GM23338 (cell line): ENCODE data around the gene VEPH1. TPM values are rescaled to one million over a fixed set of nuclear protein-coding genes. Genes with fewer than 3 reads are reported as not detected.

ENCODE experiments used
- ATAC-seq: fragments of 200-7000 bp; cut with Tn5 transposase; 3 replicates; pipeline ENCODE4 v1.9.1; 2020
- DNase-seq: peaks from one replicate; pipeline ENCODE4 v3.0.0-alpha.2; 2015; ENCODE audit warnings: low spot score
- H2AFZ ChIP-seq: fragments of 200-600 bp; sonication (generic); 2 replicates; pipeline ENCODE4 v1.8.0; 2016; ENCODE audit warnings: antibody characterized with exemption, mild to moderate bottlenecking, moderate library complexity
- H3F3A ChIP-seq: fragments of 200-600 bp; sonication (generic); replicated peaks from 2 replicates; pipeline ENCODE4 v1.8.0; 2017; ENCODE audit warnings: antibody characterized with exemption, mixed run types, low read depth
- H3K27ac ChIP-seq: fragments of 200-600 bp; sonication (generic); 2 replicates; pipeline ENCODE4 v1.6.1; 2016; ENCODE audit warnings: low read depth
- H3K27me3 ChIP-seq: fragments of 200-600 bp; sonication (generic); 2 replicates; pipeline ENCODE4 v1.8.0; 2016; ENCODE audit warnings: mild to moderate bottlenecking, mixed run types, moderate library complexity; ENCODE audit not compliant: insufficient read depth
- H3K36me3 ChIP-seq: fragments of 200-600 bp; sonication (generic); 2 replicates; pipeline ENCODE4 v1.8.0; 2016; ENCODE audit warnings: mild to moderate bottlenecking; ENCODE audit not compliant: insufficient read depth
- H3K4me1 ChIP-seq: fragments of 200-600 bp; sonication (generic); 2 replicates; pipeline ENCODE4 v1.8.0; 2016; ENCODE audit warnings: mild to moderate bottlenecking, moderate library complexity; ENCODE audit not compliant: insufficient read depth
- H3K4me2 ChIP-seq: fragments of 200-600 bp; sonication (generic); 2 replicates; pipeline ENCODE4 v1.7.1; 2017; ENCODE audit warnings: mixed run types
- H3K4me3 ChIP-seq: fragments of 200-600 bp; sonication (generic); 2 replicates; pipeline ENCODE4 v1.6.1; 2016; ENCODE audit warnings: mixed run types
- H3K79me2 ChIP-seq: fragments of 200-600 bp; sonication (generic); replicated peaks from 2 replicates; pipeline ENCODE4 v1.8.0; 2017; ENCODE audit warnings: mild to moderate bottlenecking; ENCODE audit not compliant: insufficient read depth
- H3K9me2 ChIP-seq: fragments of 200-600 bp; sonication (generic); 2 replicates; pipeline ENCODE4 v1.8.0; 2017; ENCODE audit not compliant: insufficient read depth
- H4K20me1 ChIP-seq: fragments of 200-600 bp; sonication (generic); replicated peaks from 2 replicates; pipeline ENCODE4 v1.8.0; 2017; ENCODE audit warnings: mild to moderate bottlenecking; ENCODE audit not compliant: insufficient read depth
- H3K27ac Mint-ChIP-seq: 2 replicates; pipeline ENCODE4 v1.8.0; 2020; ENCODE audit warnings: inconsistent platforms, mild to moderate bottlenecking, moderate library complexity, mixed read lengths
- H3K27me3 Mint-ChIP-seq: 3 replicates; pipeline ENCODE4 v1.8.0; 2022; ENCODE audit warnings: low read depth, mild to moderate bottlenecking, moderate library complexity, mixed read lengths, inconsistent platforms; ENCODE audit not compliant: insufficient read depth, poor library complexity
- H3K36me3 Mint-ChIP-seq: 3 replicates; pipeline ENCODE4 v1.8.0; 2021; ENCODE audit warnings: low read depth, mild to moderate bottlenecking, inconsistent platforms, moderate library complexity, mixed read lengths
- H3K4me1 Mint-ChIP-seq: 3 replicates; pipeline ENCODE4 v1.8.0; 2020; ENCODE audit warnings: mild to moderate bottlenecking, inconsistent platforms, mixed read lengths
- H3K4me3 Mint-ChIP-seq: 3 replicates; pipeline ENCODE4 v1.8.0; 2021; ENCODE audit warnings: moderate library complexity, mild to moderate bottlenecking, inconsistent platforms, mixed read lengths
- H3K9me3 Mint-ChIP-seq: 3 replicates; pipeline ENCODE4 v1.8.0; 2020; ENCODE audit warnings: moderate library complexity, mild to moderate bottlenecking, inconsistent platforms, mixed read lengths
- CREB1 ChIP-seq: fragments of 250-450 bp; sonication (Bioruptor Pico); IDR thresholded peaks from 2 replicates; pipeline ENCODE4 v1.5.0; 2020; ENCODE audit warnings: low read depth, mild to moderate bottlenecking, moderate library complexity
- EZH2 ChIP-seq: fragments of 200-600 bp; sonication (generic); IDR thresholded peaks from one replicate; pipeline ENCODE4 v1.8.0; 2017; ENCODE audit warnings: antibody characterized with exemption, mild to moderate bottlenecking, low read depth; ENCODE audit not compliant: unreplicated experiment
- JUNB ChIP-seq: IDR thresholded peaks from one replicate; pipeline ENCODE4 v1.6.1; 2016; ENCODE audit warnings: antibody characterized with exemption; ENCODE audit not compliant: unreplicated experiment
- NANOG ChIP-seq: IDR thresholded peaks from 2 replicates; pipeline ENCODE4 v1.6.1; 2016; ENCODE audit warnings: antibody characterized with exemption, borderline replicate concordance
- POLR2AphosphoS5 ChIP-seq: IDR thresholded peaks from 2 replicates; pipeline ENCODE4 v1.6.1; 2016; ENCODE audit warnings: antibody characterized with exemption, low read depth
- STAT1 ChIP-seq: IDR thresholded peaks from one replicate; pipeline ENCODE4 v1.6.1; 2016; ENCODE audit warnings: antibody characterized with exemption; ENCODE audit not compliant: unreplicated experiment
- ZNF114 ChIP-seq: fragments of 250-450 bp; sonication (Bioruptor Pico); IDR thresholded peaks from 2 replicates; pipeline ENCODE4 v1.5.0; 2020; ENCODE audit warnings: mild to moderate bottlenecking, moderate library complexity
- ZNF331 ChIP-seq: fragments of 250-450 bp; sonication (Bioruptor Pico); IDR thresholded peaks from 2 replicates; pipeline ENCODE4 v1.5.0; 2020; ENCODE audit warnings: low read depth, mild to moderate bottlenecking, moderate library complexity
- polyA plus RNA-seq: library from polyadenylated mRNA; unstranded; fragments of >200 nt; fragmentation: Nextera tagmentation; extraction: Ambion mirVana; gene quantifications from 2 replicates; pipeline ENCODE4 v1.2.1, GENCODE V29; 2016
- total RNA-seq: library from RNA; depleted of rRNA; stranded (reverse); fragments of >200 nt; shearing (Covaris generic); gene quantifications from 2 replicates; pipeline ENCODE4 v1.2.3, GENCODE V29; 2014
- TF ChIP-seq, protein P1 (sequence below): IDR thresholded peaks from one replicate; pipeline ENCODE4 v1.6.1; 2018; ENCODE audit warnings: antibody characterized with exemption; ENCODE audit not compliant: unreplicated experiment
- TF ChIP-seq, protein P2 (sequence below): fragments of 250-450 bp; sonication (Bioruptor Pico); IDR thresholded peaks from 2 replicates; pipeline ENCODE4 v1.5.0; 2020; ENCODE audit warnings: mild to moderate bottlenecking, moderate library complexity
- TF ChIP-seq, protein P3 (sequence below), 2 experiments: fragments of 200-600 bp in 1 of 2; sonication (generic) in 1 of 2; conservative IDR thresholded peaks; 2 replicates each; pipeline versions ENCODE4 v1.5.1 to v1.6.1; 2016 to 2017; ENCODE audit warnings: antibody characterized with exemption in 2 of 2, low read depth in 2 of 2, mild to moderate bottlenecking in 2 of 2, moderate library complexity in 1 of 2

The VEPH1 gene
- total and polyA plus RNA-seq, 2 experiments from 2014 or later = 15.4 to 33.8 TPM

- H3K27me3 ChIP-seq = no peaks in the 10 kb centered on the region
Observed at GRCh38 chr3:157465741-157466140, 37.5 kb downstream of the VEPH1 start.

GRCh38 chr3:157464321-157464720 is 38.9 kb downstream of the VEPH1 start:
- H3K27ac Mint-ChIP-seq = no peak overlapping the region
- Histone ChIP-seq H4K20me1 (no peaks in the 10 kb centered on the region), H3K4me1 (no peaks in the 10 kb centered on the region), H3K27me3 (no peaks in the 10 kb centered on the region), H3K36me3 (no peaks in the 10 kb centered on the region), H3K27ac (no peak overlapping the region), H3K4me3 (no peak overlapping the region), H2AFZ (no peak overlapping the region), H3F3A (no peaks in the 10 kb centered on the region), H3K79me2 (no peaks in the 10 kb centered on the region), H3K9me2 (no peaks in the 10 kb centered on the region), H3K4me2 (no peak overlapping the region)
- no peaks in the 10 kb centered on the region; the same call in 2 of the 3 replicates for H3K4me1 Mint-ChIP-seq
- no peak overlapping the region for H3K4me3 Mint-ChIP-seq
- H3K9me3 Mint-ChIP-seq = no peaks in the 10 kb centered on the region
- TF ChIP-seq JUNB (no peak), ZNF114 (CRISPR knock-in tag) (no peak), EZH2 (no peak), CREB1 (CRISPR knock-in tag) (no peak), ZNF331 (CRISPR knock-in tag) (no peak), STAT1 (no peak), NANOG (no peak), POLR2AphosphoS5 (no peak)
- TF ChIP-seq, protein P1, sequence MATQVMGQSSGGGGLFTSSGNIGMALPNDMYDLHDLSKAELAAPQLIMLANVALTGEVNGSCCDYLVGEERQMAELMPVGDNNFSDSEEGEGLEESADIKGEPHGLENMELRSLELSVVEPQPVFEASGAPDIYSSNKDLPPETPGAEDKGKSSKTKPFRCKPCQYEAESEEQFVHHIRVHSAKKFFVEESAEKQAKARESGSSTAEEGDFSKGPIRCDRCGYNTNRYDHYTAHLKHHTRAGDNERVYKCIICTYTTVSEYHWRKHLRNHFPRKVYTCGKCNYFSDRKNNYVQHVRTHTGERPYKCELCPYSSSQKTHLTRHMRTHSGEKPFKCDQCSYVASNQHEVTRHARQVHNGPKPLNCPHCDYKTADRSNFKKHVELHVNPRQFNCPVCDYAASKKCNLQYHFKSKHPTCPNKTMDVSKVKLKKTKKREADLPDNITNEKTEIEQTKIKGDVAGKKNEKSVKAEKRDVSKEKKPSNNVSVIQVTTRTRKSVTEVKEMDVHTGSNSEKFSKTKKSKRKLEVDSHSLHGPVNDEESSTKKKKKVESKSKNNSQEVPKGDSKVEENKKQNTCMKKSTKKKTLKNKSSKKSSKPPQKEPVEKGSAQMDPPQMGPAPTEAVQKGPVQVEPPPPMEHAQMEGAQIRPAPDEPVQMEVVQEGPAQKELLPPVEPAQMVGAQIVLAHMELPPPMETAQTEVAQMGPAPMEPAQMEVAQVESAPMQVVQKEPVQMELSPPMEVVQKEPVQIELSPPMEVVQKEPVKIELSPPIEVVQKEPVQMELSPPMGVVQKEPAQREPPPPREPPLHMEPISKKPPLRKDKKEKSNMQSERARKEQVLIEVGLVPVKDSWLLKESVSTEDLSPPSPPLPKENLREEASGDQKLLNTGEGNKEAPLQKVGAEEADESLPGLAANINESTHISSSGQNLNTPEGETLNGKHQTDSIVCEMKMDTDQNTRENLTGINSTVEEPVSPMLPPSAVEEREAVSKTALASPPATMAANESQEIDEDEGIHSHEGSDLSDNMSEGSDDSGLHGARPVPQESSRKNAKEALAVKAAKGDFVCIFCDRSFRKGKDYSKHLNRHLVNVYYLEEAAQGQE = no peak
- TF ChIP-seq, protein P2, sequence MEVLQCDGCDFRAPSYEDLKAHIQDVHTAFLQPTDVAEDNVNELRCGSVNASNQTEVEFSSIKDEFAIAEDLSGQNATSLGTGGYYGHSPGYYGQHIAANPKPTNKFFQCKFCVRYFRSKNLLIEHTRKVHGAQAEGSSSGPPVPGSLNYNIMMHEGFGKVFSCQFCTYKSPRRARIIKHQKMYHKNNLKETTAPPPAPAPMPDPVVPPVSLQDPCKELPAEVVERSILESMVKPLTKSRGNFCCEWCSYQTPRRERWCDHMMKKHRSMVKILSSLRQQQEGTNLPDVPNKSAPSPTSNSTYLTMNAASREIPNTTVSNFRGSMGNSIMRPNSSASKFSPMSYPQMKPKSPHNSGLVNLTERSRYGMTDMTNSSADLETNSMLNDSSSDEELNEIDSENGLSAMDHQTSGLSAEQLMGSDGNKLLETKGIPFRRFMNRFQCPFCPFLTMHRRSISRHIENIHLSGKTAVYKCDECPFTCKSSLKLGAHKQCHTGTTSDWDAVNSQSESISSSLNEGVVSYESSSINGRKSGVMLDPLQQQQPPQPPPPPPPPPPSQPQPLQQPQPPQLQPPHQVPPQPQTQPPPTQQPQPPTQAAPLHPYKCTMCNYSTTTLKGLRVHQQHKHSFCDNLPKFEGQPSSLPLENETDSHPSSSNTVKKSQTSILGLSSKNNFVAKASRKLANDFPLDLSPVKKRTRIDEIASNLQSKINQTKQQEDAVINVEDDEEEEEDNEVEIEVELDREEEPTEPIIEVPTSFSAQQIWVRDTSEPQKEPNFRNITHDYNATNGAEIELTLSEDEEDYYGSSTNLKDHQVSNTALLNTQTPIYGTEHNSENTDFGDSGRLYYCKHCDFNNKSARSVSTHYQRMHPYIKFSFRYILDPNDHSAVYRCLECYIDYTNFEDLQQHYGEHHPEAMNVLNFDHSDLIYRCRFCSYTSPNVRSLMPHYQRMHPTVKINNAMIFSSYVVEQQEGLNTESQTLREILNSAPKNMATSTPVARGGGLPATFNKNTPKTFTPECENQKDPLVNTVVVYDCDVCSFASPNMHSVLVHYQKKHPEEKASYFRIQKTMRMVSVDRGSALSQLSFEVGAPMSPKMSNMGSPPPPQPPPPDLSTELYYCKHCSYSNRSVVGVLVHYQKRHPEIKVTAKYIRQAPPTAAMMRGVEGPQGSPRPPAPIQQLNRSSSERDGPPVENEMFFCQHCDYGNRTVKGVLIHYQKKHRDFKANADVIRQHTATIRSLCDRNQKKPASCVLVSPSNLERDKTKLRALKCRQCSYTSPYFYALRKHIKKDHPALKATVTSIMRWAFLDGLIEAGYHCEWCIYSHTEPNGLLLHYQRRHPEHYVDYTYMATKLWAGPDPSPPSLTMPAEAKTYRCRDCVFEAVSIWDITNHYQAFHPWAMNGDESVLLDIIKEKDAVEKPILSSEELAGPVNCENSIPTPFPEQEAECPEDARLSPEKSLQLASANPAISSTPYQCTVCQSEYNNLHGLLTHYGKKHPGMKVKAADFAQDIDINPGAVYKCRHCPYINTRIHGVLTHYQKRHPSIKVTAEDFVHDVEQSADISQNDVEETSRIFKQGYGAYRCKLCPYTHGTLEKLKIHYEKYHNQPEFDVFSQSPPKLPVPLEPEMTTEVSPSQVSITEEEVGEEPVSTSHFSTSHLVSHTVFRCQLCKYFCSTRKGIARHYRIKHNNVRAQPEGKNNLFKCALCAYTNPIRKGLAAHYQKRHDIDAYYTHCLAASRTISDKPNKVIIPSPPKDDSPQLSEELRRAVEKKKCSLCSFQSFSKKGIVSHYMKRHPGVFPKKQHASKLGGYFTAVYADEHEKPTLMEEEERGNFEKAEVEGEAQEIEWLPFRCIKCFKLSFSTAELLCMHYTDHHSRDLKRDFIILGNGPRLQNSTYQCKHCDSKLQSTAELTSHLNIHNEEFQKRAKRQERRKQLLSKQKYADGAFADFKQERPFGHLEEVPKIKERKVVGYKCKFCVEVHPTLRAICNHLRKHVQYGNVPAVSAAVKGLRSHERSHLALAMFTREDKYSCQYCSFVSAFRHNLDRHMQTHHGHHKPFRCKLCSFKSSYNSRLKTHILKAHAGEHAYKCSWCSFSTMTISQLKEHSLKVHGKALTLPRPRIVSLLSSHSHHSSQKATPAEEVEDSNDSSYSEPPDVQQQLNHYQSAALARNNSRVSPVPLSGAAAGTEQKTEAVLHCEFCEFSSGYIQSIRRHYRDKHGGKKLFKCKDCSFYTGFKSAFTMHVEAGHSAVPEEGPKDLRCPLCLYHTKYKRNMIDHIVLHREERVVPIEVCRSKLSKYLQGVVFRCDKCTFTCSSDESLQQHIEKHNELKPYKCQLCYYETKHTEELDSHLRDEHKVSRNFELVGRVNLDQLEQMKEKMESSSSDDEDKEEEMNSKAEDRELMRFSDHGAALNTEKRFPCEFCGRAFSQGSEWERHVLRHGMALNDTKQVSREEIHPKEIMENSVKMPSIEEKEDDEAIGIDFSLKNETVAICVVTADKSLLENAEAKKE = no peak
- TF ChIP-seq, protein P3, sequence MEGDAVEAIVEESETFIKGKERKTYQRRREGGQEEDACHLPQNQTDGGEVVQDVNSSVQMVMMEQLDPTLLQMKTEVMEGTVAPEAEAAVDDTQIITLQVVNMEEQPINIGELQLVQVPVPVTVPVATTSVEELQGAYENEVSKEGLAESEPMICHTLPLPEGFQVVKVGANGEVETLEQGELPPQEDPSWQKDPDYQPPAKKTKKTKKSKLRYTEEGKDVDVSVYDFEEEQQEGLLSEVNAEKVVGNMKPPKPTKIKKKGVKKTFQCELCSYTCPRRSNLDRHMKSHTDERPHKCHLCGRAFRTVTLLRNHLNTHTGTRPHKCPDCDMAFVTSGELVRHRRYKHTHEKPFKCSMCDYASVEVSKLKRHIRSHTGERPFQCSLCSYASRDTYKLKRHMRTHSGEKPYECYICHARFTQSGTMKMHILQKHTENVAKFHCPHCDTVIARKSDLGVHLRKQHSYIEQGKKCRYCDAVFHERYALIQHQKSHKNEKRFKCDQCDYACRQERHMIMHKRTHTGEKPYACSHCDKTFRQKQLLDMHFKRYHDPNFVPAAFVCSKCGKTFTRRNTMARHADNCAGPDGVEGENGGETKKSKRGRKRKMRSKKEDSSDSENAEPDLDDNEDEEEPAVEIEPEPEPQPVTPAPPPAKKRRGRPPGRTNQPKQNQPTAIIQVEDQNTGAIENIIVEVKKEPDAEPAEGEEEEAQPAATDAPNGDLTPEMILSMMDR (conservative IDR thresholded peaks at IDR 0.05; ENCODE audit: low read depth in 2 of 2) = no peak
- no peaks in the 10 kb centered on the region for H3K27me3 Mint-ChIP-seq
- DNase-seq = no peak
- no peaks in the 10 kb centered on the region for H3K36me3 Mint-ChIP-seq
- ATAC-seq = no peak

More at GRCh38 chr3:157465741-157466140, 37.5 kb downstream of the VEPH1 start:
- no peaks in the 10 kb centered on the region for H3F3A ChIP-seq
- H3K4me2 ChIP-seq = no peak overlapping the region
- no peaks in the 10 kb centered on the region for H3K27me3 Mint-ChIP-seq
- no peak for ATAC-seq
- H3K36me3 Mint-ChIP-seq = no peaks in the 10 kb centered on the region
- no peak overlapping the region for H3K4me3 ChIP-seq
- TF ChIP-seq ZNF331 (CRISPR knock-in tag) = no peak
- DNase-seq = no peak
- no peak overlapping the region for H3K4me3 Mint-ChIP-seq
- no peak overlapping the region for H3K27ac ChIP-seq
- no peaks in the 10 kb centered on the region for H3K9me2 ChIP-seq
- no peaks in the 10 kb centered on the region for H3K36me3 ChIP-seq
- H3K27ac Mint-ChIP-seq = no peak overlapping the region
- H3K9me3 Mint-ChIP-seq = no peaks in the 10 kb centered on the region
- no peaks in the 10 kb centered on the region for H3K4me1 ChIP-seq
- no peaks in the 10 kb centered on the region for H3K79me2 ChIP-seq
- no peaks in the 10 kb centered on the region; the same call in 2 of the 3 replicates for H3K4me1 Mint-ChIP-seq
- no peak overlapping the region for H2AFZ ChIP-seq
- H4K20me1 ChIP-seq = no peaks in the 10 kb centered on the region
